CD4-positive, alpha-beta memory T cell (primary cell): ENCODE data around the gene CER1. TPM values are rescaled to one million over a fixed set of nuclear protein-coding genes. Genes with fewer than 3 reads are reported as not detected.

ENCODE experiments used
- CTCF ChIA-PET: fragments of 350-600 bp; sonication (Branson Sonifier 250); formaldehyde crosslinking; loops from one replicate; lab custom pipeline; 2021; ENCODE audit warnings: inconsistent platforms; ENCODE audit not compliant: partially characterized antibody; lab: Charles Lee
- POLR2A ChIA-PET: fragments of 350-600 bp; sonication (Branson Sonifier 250); formaldehyde crosslinking; loops from one replicate; lab custom pipeline; 2021; ENCODE audit not compliant: partially characterized antibody; lab: Charles Lee
- DNase-seq, 5 donors: peaks; one replicate each; pipeline versions ENCODE4 v3.0.0 to v3.0.0-alpha.2; 2020 to 2022; ENCODE audit warnings: mixed read lengths in 1 of 5
- H3K27ac ChIP-seq: one replicate; pipeline ENCODE4 v1.7.0; 2013; ENCODE audit warnings: low read depth, low read length
- H3K27me3 ChIP-seq: 2 replicates; pipeline ENCODE4 v1.7.0; 2013; ENCODE audit warnings: mild to moderate bottlenecking, low read length, moderate library complexity; ENCODE audit not compliant: insufficient read depth
- H3K36me3 ChIP-seq: 2 replicates; pipeline ENCODE4 v1.7.0; 2013; ENCODE audit warnings: mild to moderate bottlenecking, low read length, moderate library complexity; ENCODE audit not compliant: insufficient read depth
- H3K4me1 ChIP-seq: 2 replicates; pipeline ENCODE4 v1.7.0; 2013; ENCODE audit warnings: mild to moderate bottlenecking, low read length, moderate library complexity; ENCODE audit not compliant: insufficient read depth
- H3K4me3 ChIP-seq, 2 donors: one replicate each; pipeline ENCODE4 v1.7.0; 2013; ENCODE audit warnings: low read length in 2 of 2, mild to moderate bottlenecking in 1 of 2
- H3K9me3 ChIP-seq, 2 donors: one replicate each; pipeline ENCODE4 v1.7.0; 2013; ENCODE audit warnings: low read length in 2 of 2, control low read depth in 1 of 2; ENCODE audit not compliant: control insufficient read depth in 1 of 2
- H3K27ac Mint-ChIP-seq, 7 donors: one replicate each; pipeline ENCODE4 v1.8.0; 2020 to 2021; ENCODE audit warnings: mixed read lengths in 7 of 7, mild to moderate bottlenecking in 6 of 7, inconsistent platforms in 3 of 7, moderate library complexity in 3 of 7
- H3K27me3 Mint-ChIP-seq, 2 donors: one replicate each; pipeline ENCODE4 v1.8.0; 2020 to 2021; ENCODE audit warnings: mixed read lengths in 2 of 2
- H3K36me3 Mint-ChIP-seq, 2 donors: one replicate each; pipeline ENCODE4 v1.8.0; 2020 to 2021; ENCODE audit warnings: mixed read lengths in 2 of 2, inconsistent platforms in 1 of 2, mild to moderate bottlenecking in 1 of 2
- H3K4me1 Mint-ChIP-seq, 4 donors: one replicate each; pipeline ENCODE4 v1.8.0; 2020 to 2021; ENCODE audit warnings: mixed read lengths in 4 of 4, mild to moderate bottlenecking in 1 of 4
- H3K4me3 Mint-ChIP-seq, 8 donors: one replicate each; pipeline ENCODE4 v1.8.0; 2020 to 2021; ENCODE audit warnings: mixed read lengths in 8 of 8, mild to moderate bottlenecking in 7 of 8, moderate library complexity in 6 of 8, inconsistent platforms in 3 of 8
- H3K9me3 Mint-ChIP-seq, 8 donors: one replicate each; pipeline ENCODE4 v1.8.0; 2020 to 2021; ENCODE audit warnings: mixed read lengths in 8 of 8, mild to moderate bottlenecking in 5 of 8, inconsistent platforms in 3 of 8, moderate library complexity in 1 of 8
- intact Hi-C: fragments of 100-400 bp; cut with micrococcal nuclease; formaldehyde crosslinking; loops from one replicate; pipeline ENCODE4 v1.15.1; 2023
- polyA plus RNA-seq, 2 donors: library from polyadenylated mRNA; unstranded; fragments of 300-500 nt; fragmentation: Illumina TruSeq; gene quantifications; one replicate each; pipeline ENCODE4 v1.2.3, GENCODE V29; 2021
- total RNA-seq, 2 experiments: library from RNA; stranded (reverse); gene quantifications; one replicate each; pipeline ENCODE4 v1.2.3, GENCODE V29; 2021

CER1 gene
- total and polyA plus RNA-seq, 4 experiments from 2014 or later = not detected

GRCh38 chr9:14704281-14704680 lies 18.3 kb downstream of the CER1 start:
- no peak overlapping the region for H3K4me3 Mint-ChIP-seq
- DNase-seq = no peak
- Histone ChIP-seq H3K9me3 (peaks cover 0 to 5% of the 10 kb centered on the region in 2 donors), H3K27me3 (no peaks in the 10 kb centered on the region), H3K4me1 (no peaks in the 10 kb centered on the region), H3K27ac (no peak overlapping the region), H3K4me3 (no peak overlapping the region), H3K36me3 (no peaks in the 10 kb centered on the region)
- H3K27me3 Mint-ChIP-seq = peaks cover 10 to 20% of the 10 kb centered on the region in 2 donors
- H3K36me3 Mint-ChIP-seq = peaks cover 2 to 3% of the 10 kb centered on the region in 2 donors
- peaks cover 2 to 48% (median 34%) of the 10 kb centered on the region in 8 donors for H3K9me3 Mint-ChIP-seq
- ChIA-PET POLR2A (no interaction called here), CTCF (interaction anchor here (1.2 kb wide), 1 partner anchor 11 kb away, joined by 3 read pairs; the partner anchor contains the start of gene ZDHHC21)
- H3K27ac Mint-ChIP-seq = no peak overlapping the region
- H3K4me1 Mint-ChIP-seq = no peaks in the 10 kb centered on the region
- intact Hi-C loops = no loop called here

- peaks cover 0 to 5% of the 10 kb centered on the region in 2 donors for H3K9me3 ChIP-seq
- H3K27me3 ChIP-seq = no peaks in the 10 kb centered on the region
- Mint-ChIP-seq H3K4me3 (no peak overlapping the region), H3K4me1 (no peaks in the 10 kb centered on the region), H3K36me3 (peaks cover 2 to 3% of the 10 kb centered on the region in 2 donors), H3K9me3 (peaks cover 0 to 37% (median 23%) of the 10 kb centered on the region in 8 donors), H3K27me3 (peaks cover 7 to 9% of the 10 kb centered on the region in 2 donors), H3K27ac (no peak overlapping the region)
- H3K36me3 ChIP-seq = no peaks in the 10 kb centered on the region
- ChIA-PET POLR2A (no interaction called here), CTCF (no interaction called here)
- no peaks in the 10 kb centered on the region for H3K4me1 ChIP-seq
- intact Hi-C loops = no loop called here
- H3K4me3 ChIP-seq = no peak overlapping the region
- no peak overlapping the region for H3K27ac ChIP-seq
- DNase-seq = no peak
Observed at GRCh38 chr9:14702200-14702720, 20.3 kb downstream of the CER1 start.

- Histone ChIP-seq H3K9me3 (no peaks in the 10 kb centered on the region), H3K27ac (peak within 1 kb of the TSS; percentile 14), H3K36me3 (no peaks in the 10 kb centered on the region), H3K4me3 (peak within 1 kb of the TSS; percentile 57 to 65), H3K4me1 (peaks cover 29% of the 10 kb centered on the region), H3K27me3 (no peaks in the 10 kb centered on the region)
- H3K27me3 Mint-ChIP-seq = peaks cover 0 to 3% of the 10 kb centered on the region in 2 donors
- peaks cover 20 to 46% (median 29%) of the 10 kb centered on the region in 4 donors for H3K4me1 Mint-ChIP-seq
- H3K36me3 Mint-ChIP-seq = peaks cover 8 to 16% of the 10 kb centered on the region in 2 donors
- CTCF ChIA-PET = interaction anchor here (1.0 to 1.7 kb wide), 2 partner anchors 12 to 13 kb away, joined by 3 read pairs; no protein-coding TSS in a partner anchor
- peak within 1 kb of the TSS; percentile 24 to 94 (median 92) for H3K27ac Mint-ChIP-seq
- POLR2A ChIA-PET = interaction anchor here (1.3 to 1.4 kb wide), 2 partner anchors 18 to 298 kb away, joined by 3 read pairs; no protein-coding TSS in a partner anchor
- H3K4me3 Mint-ChIP-seq = peak within 1 kb of the TSS; percentile 91 to 97 (median 94)
- H3K9me3 Mint-ChIP-seq = no peaks in the 10 kb centered on the region
- peak; percentile 41 to 57 (median 51) for DNase-seq
- intact Hi-C loops = no loop called here
Observed at GRCh38 chr9:14693251-14693861, 29.2 kb downstream of the CER1 start, which contains the start of gene ZDHHC21. Gene ZDHHC21, minus strand, starts transcription at chr9:14693432. Its CDS starts 19,092 bp downstream, at chr9:14674340.

- Mint-ChIP-seq H3K36me3 (peaks cover 12 to 20% of the 10 kb centered on the region in 2 donors), H3K9me3 (no peaks in the 10 kb centered on the region), H3K4me1 (peaks cover 20 to 49% (median 32%) of the 10 kb centered on the region in 4 donors), H3K4me3 (peak overlapping the region; percentile 91 to 97 (median 94)), H3K27me3 (peaks cover 0 to 3% of the 10 kb centered on the region in 2 donors), H3K27ac (peak overlapping the region in 6 of 7 donors; percentile 27 to 92 (median 76))
- ChIA-PET CTCF (interaction anchor here (1.0 to 1.7 kb wide), 2 partner anchors 12 kb away, joined by 3 read pairs; no protein-coding TSS in a partner anchor), POLR2A (interaction anchor here (1.4 kb wide), 1 partner anchor 19 kb away, joined by 3 read pairs; no protein-coding TSS in a partner anchor)
- intact Hi-C loops = no loop called here
- Histone ChIP-seq H3K9me3 (no peaks in the 10 kb centered on the region), H3K27ac (no peak overlapping the region), H3K36me3 (no peaks in the 10 kb centered on the region), H3K4me3 (peak overlapping the region in 1 of 2 donors; percentile 65), H3K27me3 (no peaks in the 10 kb centered on the region), H3K4me1 (peaks cover 29% of the 10 kb centered on the region)
- peak in 2 of 5 donors; percentile 10 to 50 for DNase-seq
Observed at GRCh38 chr9:14692470-14693250, 29.9 kb downstream of the CER1 start.

GRCh38 chr9:14690948-14691730 lies 31.4 kb downstream of the CER1 start:
- peaks cover 29% of the 10 kb centered on the region for H3K4me1 ChIP-seq
- POLR2A ChIA-PET = no interaction called here
- Mint-ChIP-seq H3K9me3 (no peaks in the 10 kb centered on the region), H3K27me3 (no peaks in the 10 kb centered on the region), H3K36me3 (peaks cover 23 to 27% of the 10 kb centered on the region in 2 donors), H3K4me1 (peaks cover 20 to 49% (median 32%) of the 10 kb centered on the region in 4 donors), H3K27ac (peak overlapping the region in 2 of 7 donors; percentile 62 to 70), H3K4me3 (peak overlapping the region in 7 of 8 donors; percentile 18 to 64 (median 35))
- CTCF ChIA-PET = no interaction called here
- no peak overlapping the region for H3K27ac ChIP-seq
- DNase-seq = no peak
- H3K27me3 ChIP-seq = no peaks in the 10 kb centered on the region
- H3K9me3 ChIP-seq = no peaks in the 10 kb centered on the region
- intact Hi-C loops = no loop called here
- no peak overlapping the region for H3K4me3 ChIP-seq
- H3K36me3 ChIP-seq = no peaks in the 10 kb centered on the region

GRCh38 chr9:14687042-14687719 lies 35.4 kb downstream of the CER1 start:
- Histone ChIP-seq H3K4me1 (peaks cover 18% of the 10 kb centered on the region), H3K9me3 (no peaks in the 10 kb centered on the region), H3K4me3 (no peak overlapping the region), H3K36me3 (no peaks in the 10 kb centered on the region), H3K27me3 (no peaks in the 10 kb centered on the region), H3K27ac (no peak overlapping the region)
- no peak for DNase-seq
- Mint-ChIP-seq H3K4me1 (peaks cover 19 to 39% (median 25%) of the 10 kb centered on the region in 4 donors), H3K4me3 (no peak overlapping the region), H3K27ac (no peak overlapping the region), H3K27me3 (no peaks in the 10 kb centered on the region), H3K9me3 (no peaks in the 10 kb centered on the region), H3K36me3 (peaks cover 32 to 43% of the 10 kb centered on the region in 2 donors)
- POLR2A ChIA-PET = interaction anchor here (0.5 kb wide), 1 partner anchor 106 kb away, joined by 3 read pairs; no protein-coding TSS in a partner anchor
- intact Hi-C loops = no loop called here
- CTCF ChIA-PET = interaction anchor here (0.7 kb wide), 1 partner anchor 14 kb away, joined by 3 read pairs; no protein-coding TSS in a partner anchor
